Measurements from ENCODE around the gene F12. TPM values are rescaled to one million over a fixed set of nuclear protein-coding genes. Genes with fewer than 3 reads are reported as not detected.
A peak's percentile ranks its signal among the peaks of the same experiment; 100 is the strongest.

F12 gene
- total and polyA plus RNA-seq, 2 donors (not counting 3 experiments of a cell fraction or from before 2014, with no cell fraction given) = 1.00 to 1.4 TPM

DNA sequence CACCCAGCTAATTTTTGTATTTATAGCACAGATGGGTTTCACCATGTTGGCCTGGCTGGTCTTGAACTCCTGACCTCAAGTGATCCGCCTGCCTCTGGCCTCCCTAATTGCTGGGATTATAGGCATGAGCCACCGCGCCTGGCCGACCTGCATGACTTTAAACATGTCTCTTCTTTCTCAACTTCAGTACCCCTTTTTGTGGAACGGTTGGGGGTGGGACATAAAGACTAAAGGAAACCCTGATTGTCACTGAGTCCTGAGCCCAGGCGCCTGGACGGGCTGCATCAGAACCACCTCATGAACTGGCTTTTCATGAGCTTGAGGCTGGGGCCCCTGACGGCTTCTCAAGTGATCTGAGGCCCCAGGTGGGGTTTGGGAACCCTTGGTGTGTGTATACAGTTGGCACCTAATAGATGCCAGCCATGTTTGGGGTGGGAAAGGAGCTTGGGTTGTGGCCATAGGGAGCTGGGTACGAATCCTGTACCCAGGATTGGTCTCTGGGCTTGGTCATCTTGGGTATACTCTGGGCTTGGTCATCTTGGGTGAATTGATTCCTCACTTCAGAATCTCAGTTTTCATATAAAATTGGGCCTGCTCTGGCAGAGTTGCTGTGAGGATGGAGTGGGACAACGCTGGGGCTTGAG, 19.3 kb upstream of the F12 start:
- Histone ChIP-seq H3K4me3 (replicated peaks in 1 of 3; ENCODE audit: insufficient read depth in 1 of 3, low read depth in 1 of 3, low read length in 3 of 3) (no peak overlapping the region), H3K4me1 (ENCODE audit: control insufficient read depth, extremely low read depth, insufficient read depth, low read length) (peaks cover 14% of the 10 kb centered on the region), H2AFZ (ENCODE audit: low read depth, low read length) (no peak overlapping the region), H3K27me3 (ENCODE audit: control insufficient read depth in 2 of 2, insufficient read depth in 2 of 2, low read length in 2 of 2) (no peaks in the 10 kb centered on the region), H3K4me2 (ENCODE audit: insufficient read depth, low read length) (no peak overlapping the region), H3K9me3 (replicated peaks; ENCODE audit: control insufficient read depth, insufficient read depth, low read length) (no peaks in the 10 kb centered on the region), H3K9me1 (replicated peaks; ENCODE audit: control insufficient read depth, extremely low read depth, insufficient read depth, low read length) (no peaks in the 10 kb centered on the region), H3K27ac (ENCODE audit: insufficient read depth, low read depth, low read length) (no peak overlapping the region), H3K36me3 (ENCODE audit: control insufficient read depth in 2 of 2, extremely low read depth in 1 of 2, insufficient read depth in 2 of 2, low read length in 2 of 2) (peaks cover 4 to 19% of the 10 kb centered on the region in 2 experiments), H3K9ac (replicated peaks; ENCODE audit: extremely low read depth, insufficient read depth, low read length) (no peak overlapping the region), H3K79me2 (ENCODE audit: control insufficient read depth, insufficient read depth, low read length) (peaks cover 27% of the 10 kb centered on the region), H4K20me1 (replicated peaks; ENCODE audit: control insufficient read depth, extremely low read depth, insufficient read depth, low read length) (no peaks in the 10 kb centered on the region)
- no TSS peak for BruUV-seq (replicated peaks)
- dilution Hi-C loops (cut with MboI; ENCODE audit: extremely low pct_ligation_motif_present, low sequenced_read_pairs) (no loop called here), intact Hi-C loops (cut with micrococcal nuclease) (no loop called here)
- ChIA-PET CTCF (interaction anchor here (2.3 to 5.2 kb wide), 3 partner anchors 11 to 26 kb away, joined by 5 to 27 read pairs (median 10); no protein-coding TSS in a partner anchor), POLR2A (interaction anchor here (0.7 kb wide), 1 partner anchor 62 kb away, joined by 3 read pairs; no protein-coding TSS in a partner anchor)
- no peak for DNase-seq (ENCODE audit: low read depth, low spot score)
- TF ChIP-seq, protein P1, sequence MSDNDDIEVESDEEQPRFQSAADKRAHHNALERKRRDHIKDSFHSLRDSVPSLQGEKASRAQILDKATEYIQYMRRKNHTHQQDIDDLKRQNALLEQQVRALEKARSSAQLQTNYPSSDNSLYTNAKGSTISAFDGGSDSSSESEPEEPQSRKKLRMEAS (IDR thresholded peaks at IDR 0.05; ENCODE audit: insufficient read depth, insufficient read length) = no peak
- TF ChIP-seq GATA2 (IDR thresholded peaks at IDR 0.05; ENCODE audit: insufficient read depth, insufficient read length, low read depth, low read length) (no peak), JUN (IDR thresholded peaks at IDR 0.05; ENCODE audit: borderline replicate concordance, insufficient read depth, insufficient read length, low read depth) (no peak), FOS (IDR thresholded peaks at IDR 0.05; ENCODE audit: borderline replicate concordance, insufficient read depth, low read length) (no peak)
- no peak for FAIRE-seq

DNA sequence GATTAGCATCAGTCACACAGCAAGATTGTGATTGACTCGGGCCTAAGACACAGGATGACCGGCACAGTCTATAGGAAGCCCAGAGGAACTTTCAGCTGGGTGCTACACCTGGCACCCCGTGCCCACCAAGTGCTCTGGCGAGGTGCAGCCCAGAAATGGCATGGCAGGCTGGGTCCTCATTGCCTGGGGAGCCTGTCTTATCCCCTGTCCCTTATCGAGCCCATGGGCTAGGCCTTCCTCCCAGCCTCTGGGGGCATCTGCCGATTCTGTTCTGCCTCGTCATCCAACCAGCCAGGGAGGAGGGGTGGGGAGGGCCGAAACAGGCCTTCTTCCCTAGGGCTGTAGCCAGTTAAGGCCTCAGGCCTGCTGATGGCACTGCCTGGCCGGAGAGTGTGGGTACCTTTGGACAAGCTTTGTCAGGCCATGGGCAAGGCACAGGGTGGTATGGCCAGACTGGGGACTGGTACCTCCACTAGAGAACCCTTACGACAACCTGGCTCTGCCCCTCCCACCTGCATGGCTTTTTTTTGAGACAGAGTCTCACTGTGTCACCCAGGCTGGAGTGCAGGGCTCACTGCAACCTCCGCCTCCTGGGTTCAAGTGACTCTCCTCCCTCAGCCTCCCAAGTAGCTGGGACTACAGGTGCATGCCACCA, 18.7 kb upstream of the F12 start:
- H3K4me1 ChIP-seq (ENCODE audit: control insufficient read depth, extremely low read depth, insufficient read depth, low read length) = peaks cover 14% of the 10 kb centered on the region
- BruUV-seq (replicated peaks) = no TSS peak
- ChIA-PET CTCF (interaction anchor here (0.9 to 5.2 kb wide), 8 partner anchors 12 to 59 kb away, joined by 3 to 43 read pairs (median 10); partner anchors contain the start of gene PRR7), POLR2A (interaction anchor here (0.5 to 1.8 kb wide), 3 partner anchors 11 to 61 kb away, joined by 3 to 4 read pairs (median 3); no protein-coding TSS in a partner anchor)
- H3K27ac ChIP-seq (ENCODE audit: insufficient read depth, low read depth, low read length) = no peak overlapping the region
- H3K4me3 ChIP-seq (replicated peaks in 1 of 3; ENCODE audit: insufficient read depth in 1 of 3, low read depth in 1 of 3, low read length in 3 of 3) = no peak overlapping the region
- peak overlapping the region; percentile 86 for H3K4me2 ChIP-seq (ENCODE audit: insufficient read depth, low read length)
- TF ChIP-seq FOS (IDR thresholded peaks at IDR 0.05; ENCODE audit: borderline replicate concordance, insufficient read depth, low read length) (no peak), POLR2A (IDR thresholded peaks at IDR 0.05; ENCODE audit: low read depth, low read length) (no peak), POLR2AphosphoS5 (IDR thresholded peaks at IDR 0.05; ENCODE audit: insufficient read depth, low read depth, low read length) (no peak), JUN (IDR thresholded peaks at IDR 0.05; ENCODE audit: borderline replicate concordance, insufficient read depth, insufficient read length, low read depth) (no peak), MYC (IDR thresholded peaks at IDR 0.05; ENCODE audit: low read depth, low read length) (no peak), GATA2 (IDR thresholded peaks at IDR 0.05; ENCODE audit: insufficient read depth, insufficient read length, low read depth, low read length) (no peak), EZH2 (IDR thresholded peaks at IDR 0.05; ENCODE audit: borderline replicate concordance, low read depth, low read length, severe bottlenecking) (no peak)
- TF ChIP-seq, protein P1 (IDR thresholded peaks at IDR 0.05; ENCODE audit: insufficient read depth, insufficient read length) = no peak
- no peaks in the 10 kb centered on the region for H4K20me1 ChIP-seq (replicated peaks; ENCODE audit: control insufficient read depth, extremely low read depth, insufficient read depth, low read length)
- DNase-seq (ENCODE audit: low read depth, low spot score) = no peak
- dilution Hi-C loops (cut with MboI; ENCODE audit: extremely low pct_ligation_motif_present, low sequenced_read_pairs) (no loop called here), intact Hi-C loops (cut with micrococcal nuclease) (loop anchor here (2.0 kb wide), 2 partner anchors 27 to 57 kb away; no protein-coding TSS in a partner anchor)
- no peaks in the 10 kb centered on the region for H3K27me3 ChIP-seq (ENCODE audit: control insufficient read depth in 2 of 2, insufficient read depth in 2 of 2, low read length in 2 of 2)
- no peak overlapping the region for H3K9ac ChIP-seq (replicated peaks; ENCODE audit: extremely low read depth, insufficient read depth, low read length)
- no peak overlapping the region for H2AFZ ChIP-seq (ENCODE audit: low read depth, low read length)
- no peaks in the 10 kb centered on the region for H3K9me1 ChIP-seq (replicated peaks; ENCODE audit: control insufficient read depth, extremely low read depth, insufficient read depth, low read length)
- peaks cover 4 to 19% of the 10 kb centered on the region in 2 experiments for H3K36me3 ChIP-seq (ENCODE audit: control insufficient read depth in 2 of 2, extremely low read depth in 1 of 2, insufficient read depth in 2 of 2, low read length in 2 of 2)
- H3K79me2 ChIP-seq (ENCODE audit: control insufficient read depth, insufficient read depth, low read length) = peaks cover 27% of the 10 kb centered on the region
- H3K9me3 ChIP-seq (replicated peaks; ENCODE audit: control insufficient read depth, insufficient read depth, low read length) = no peaks in the 10 kb centered on the region
- no peak for FAIRE-seq
